C4-2B (cell line): ENCODE data around the gene ATP2A2.

Experiments used
- H3K27ac ChIP-seq: fragments of 450-650 bp; 2 replicates; pipeline ENCODE4 v1.5.1; 2017
- ZFX ChIP-seq: fragments of 450-650 bp; IDR thresholded peaks from 2 replicates; pipeline ENCODE4 v1.6.1; 2017
- TF ChIP-seq, protein P1 (sequence below): fragments of 450-650 bp; conservative IDR thresholded peaks from 2 replicates; pipeline ENCODE4 v1.5.1; 2017; ENCODE audit warnings: mild to moderate bottlenecking

ATP2A2 gene

GRCh38 chr12:110366321-110367142, 85.5 kb downstream of the ATP2A2 start:
- no peak overlapping the region for H3K27ac ChIP-seq
- TF ChIP-seq, protein P1, sequence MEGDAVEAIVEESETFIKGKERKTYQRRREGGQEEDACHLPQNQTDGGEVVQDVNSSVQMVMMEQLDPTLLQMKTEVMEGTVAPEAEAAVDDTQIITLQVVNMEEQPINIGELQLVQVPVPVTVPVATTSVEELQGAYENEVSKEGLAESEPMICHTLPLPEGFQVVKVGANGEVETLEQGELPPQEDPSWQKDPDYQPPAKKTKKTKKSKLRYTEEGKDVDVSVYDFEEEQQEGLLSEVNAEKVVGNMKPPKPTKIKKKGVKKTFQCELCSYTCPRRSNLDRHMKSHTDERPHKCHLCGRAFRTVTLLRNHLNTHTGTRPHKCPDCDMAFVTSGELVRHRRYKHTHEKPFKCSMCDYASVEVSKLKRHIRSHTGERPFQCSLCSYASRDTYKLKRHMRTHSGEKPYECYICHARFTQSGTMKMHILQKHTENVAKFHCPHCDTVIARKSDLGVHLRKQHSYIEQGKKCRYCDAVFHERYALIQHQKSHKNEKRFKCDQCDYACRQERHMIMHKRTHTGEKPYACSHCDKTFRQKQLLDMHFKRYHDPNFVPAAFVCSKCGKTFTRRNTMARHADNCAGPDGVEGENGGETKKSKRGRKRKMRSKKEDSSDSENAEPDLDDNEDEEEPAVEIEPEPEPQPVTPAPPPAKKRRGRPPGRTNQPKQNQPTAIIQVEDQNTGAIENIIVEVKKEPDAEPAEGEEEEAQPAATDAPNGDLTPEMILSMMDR: no peak
- TF ChIP-seq ZFX: no peak

DNA sequence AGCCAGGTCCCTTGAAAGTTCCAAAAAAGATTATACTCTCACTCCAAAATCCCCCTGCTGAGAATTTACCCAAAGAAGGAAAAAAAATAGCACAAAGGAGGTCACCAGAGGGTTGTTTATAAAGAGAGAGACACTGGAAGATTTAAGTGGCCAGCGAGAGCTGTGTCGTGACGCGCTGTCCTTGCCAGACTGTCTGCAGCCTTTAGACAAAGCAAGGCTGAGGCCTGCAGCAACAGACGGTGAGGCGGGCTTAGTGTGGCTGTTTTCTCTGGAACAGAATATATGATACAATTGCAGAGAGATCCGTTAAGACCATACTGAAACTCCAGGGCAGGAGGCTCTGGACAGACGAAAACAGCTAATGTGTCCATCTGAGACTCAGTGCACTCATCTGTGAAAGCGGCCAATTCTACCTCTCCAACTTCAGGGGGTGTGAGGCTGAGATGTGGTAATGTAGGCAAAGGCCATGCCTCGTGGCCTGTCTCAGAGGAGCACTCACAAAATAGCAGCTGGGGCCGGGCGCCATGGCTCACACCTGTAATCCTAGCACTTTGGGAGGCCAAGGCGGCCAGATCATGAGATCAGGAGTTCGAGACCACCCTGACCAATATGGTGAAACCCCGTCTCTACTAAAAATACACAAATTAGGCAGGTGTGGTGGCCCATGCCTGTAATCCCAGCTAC, 86.3 kb downstream of the ATP2A2 start:
- H3K27ac ChIP-seq: no peak overlapping the region

GRCh38 chr12:110369992-110370391, 88.9 kb downstream of the ATP2A2 start:
- no peak overlapping the region for H3K27ac ChIP-seq
- TF ChIP-seq, protein P1: no peak
- TF ChIP-seq ZFX: no peak

More for the DNA sequence above, 86.3 kb downstream of the ATP2A2 start:
- TF ChIP-seq, protein P1: no peak
- no peak for TF ChIP-seq ZFX

GRCh38 chr12:110370732-110371231, 89.7 kb downstream of the ATP2A2 start:
- TF ChIP-seq, protein P1: no peak
- no peak for TF ChIP-seq ZFX
- no peak overlapping the region for H3K27ac ChIP-seq

DNA sequence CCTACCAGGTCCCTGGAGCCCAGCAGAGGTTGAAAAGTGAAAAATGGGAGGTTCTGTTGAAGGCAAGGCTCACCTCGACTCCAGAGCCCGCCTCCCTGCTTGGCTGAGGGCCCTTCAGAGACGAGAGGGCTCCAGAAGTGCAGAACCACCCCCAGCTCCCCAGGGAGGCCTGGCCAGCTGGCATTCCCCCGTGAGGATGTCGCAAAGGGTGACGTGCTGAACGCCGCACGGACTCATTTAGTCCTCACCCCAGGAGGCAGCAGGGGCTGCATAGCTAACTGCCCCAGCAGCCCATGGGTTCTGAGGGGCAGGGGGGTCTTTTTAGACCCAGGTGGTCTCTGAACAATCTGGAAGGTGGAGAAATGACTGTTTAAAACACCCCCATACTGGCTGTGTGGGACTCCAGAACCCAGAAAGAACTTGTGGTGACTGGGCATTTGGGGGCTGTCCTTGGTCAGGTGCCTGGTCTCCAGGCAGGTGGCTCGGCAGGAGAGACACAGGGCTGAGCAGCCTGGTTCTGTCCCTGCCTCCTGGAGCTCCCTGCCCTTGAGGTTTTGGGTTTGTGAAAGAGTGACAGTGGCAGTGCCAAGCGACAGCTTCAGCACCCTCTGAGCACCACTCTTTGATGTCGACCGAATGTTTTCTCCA, 90.5 kb downstream of the ATP2A2 start:
- H3K27ac ChIP-seq: no peak overlapping the region
- TF ChIP-seq, protein P1: no peak
- TF ChIP-seq ZFX: no peak

DNA sequence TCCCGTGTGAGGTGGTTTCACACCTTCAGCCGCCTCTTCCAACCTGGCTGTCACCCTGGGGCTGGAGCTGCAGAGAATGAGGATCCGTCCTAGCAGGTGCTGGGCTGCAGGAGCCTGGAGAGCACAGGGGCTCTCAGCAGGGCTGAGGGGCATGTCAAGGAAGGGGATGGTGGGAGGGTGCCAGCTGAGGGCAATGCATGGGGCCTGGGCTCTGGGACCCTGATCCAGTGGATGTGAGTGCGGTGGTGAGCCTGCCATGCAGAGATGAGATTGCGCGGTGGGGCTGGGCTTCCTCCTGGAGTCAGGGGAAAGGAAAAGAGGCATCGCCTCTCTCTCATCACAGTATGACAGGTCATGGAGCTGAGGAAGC, 91.0 kb downstream of the ATP2A2 start:
- TF ChIP-seq ZFX: no peak
- TF ChIP-seq, protein P1: no peak
- H3K27ac ChIP-seq: no peak overlapping the region

DNA sequence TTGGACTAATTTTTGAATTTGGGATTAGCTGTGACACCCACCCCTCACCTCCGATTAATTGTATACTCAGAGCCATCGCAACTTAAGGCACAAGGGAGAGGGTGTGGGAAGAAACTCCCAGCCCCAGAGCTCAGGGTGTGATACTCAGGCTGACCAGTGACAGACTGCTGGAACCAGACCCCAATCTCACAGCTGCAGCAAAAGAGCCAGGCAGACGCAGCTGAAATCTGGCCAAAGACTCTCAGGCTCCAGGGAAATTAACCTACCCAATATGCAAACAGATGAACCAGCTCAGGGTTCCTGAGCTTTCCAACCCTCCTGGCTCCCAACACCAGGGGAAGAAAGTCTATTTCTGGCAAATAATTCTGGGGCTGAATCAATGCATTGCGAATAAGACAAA, 92.0 kb downstream of the ATP2A2 start:
- no peak overlapping the region for H3K27ac ChIP-seq
- TF ChIP-seq, protein P1: no peak
- TF ChIP-seq ZFX: no peak
